Measurements from ENCODE around the gene NDUFA5.
A peak's percentile ranks its signal among the peaks of the same experiment; 100 is the strongest.

Gene NDUFA5

DNA sequence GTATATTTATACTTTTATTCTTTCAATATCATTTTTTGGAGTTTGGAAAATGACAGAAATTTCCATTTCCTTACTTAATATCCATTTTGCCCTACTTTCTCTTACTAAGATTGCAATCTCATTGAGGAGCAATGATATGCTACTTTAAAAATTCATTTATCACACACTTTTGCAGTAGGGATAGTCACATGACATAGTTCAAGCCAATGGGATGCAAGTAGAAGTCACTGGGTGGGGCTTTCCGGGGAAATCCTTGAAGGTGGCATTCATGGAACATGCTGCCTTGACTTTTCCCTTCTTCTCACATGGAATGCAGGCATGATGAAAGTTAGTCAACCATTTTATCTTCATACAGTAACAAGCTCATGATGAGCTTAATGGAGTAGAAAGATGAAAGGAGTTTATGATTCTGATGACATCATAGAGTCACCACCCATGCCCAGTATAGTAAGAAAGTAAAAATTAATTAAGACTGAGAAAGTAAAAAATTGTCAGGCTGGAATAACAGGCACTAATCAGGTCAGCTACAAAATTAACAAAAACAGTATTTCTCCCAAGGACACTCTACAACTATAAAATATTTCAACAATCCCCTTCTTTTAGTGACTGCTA, 56.6 kb downstream of the NDUFA5 start:
- no peak for DNase-seq

DNA sequence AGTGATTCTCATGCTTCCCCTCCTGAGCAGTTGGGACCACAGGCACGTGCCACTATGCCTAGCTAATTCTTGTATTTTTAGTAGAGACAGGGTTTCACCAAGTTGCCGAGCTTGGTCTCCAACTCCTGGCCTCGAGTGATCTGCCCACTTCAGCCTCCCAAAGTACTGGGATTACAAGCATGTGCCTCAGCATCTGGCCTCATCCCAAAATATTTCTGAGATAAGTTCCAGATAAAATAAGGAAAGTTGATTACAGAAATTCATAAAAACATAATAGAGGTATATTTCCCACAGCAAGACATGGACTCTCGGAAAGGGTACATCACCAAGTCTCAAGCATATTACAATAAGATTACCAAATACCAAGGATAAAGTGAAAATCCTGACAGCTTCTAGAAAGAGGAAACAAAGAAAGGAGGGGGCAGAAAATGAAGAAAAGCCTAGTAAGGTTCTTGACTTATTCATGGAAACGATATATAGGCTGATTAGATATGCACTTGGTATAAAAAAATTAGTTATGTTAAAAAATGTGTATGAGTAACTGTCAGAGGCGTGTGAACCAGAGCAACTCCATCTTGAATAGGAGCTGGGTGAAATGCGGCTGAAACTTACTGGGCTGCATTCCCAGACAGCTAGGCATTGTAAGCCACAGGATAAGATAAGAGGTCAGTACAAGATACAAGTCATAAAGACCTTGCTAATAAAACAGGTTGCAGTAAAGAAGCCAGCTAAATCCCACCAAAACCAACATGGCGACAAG, 58.2 kb downstream of the NDUFA5 start:
- no peak for DNase-seq

DNA sequence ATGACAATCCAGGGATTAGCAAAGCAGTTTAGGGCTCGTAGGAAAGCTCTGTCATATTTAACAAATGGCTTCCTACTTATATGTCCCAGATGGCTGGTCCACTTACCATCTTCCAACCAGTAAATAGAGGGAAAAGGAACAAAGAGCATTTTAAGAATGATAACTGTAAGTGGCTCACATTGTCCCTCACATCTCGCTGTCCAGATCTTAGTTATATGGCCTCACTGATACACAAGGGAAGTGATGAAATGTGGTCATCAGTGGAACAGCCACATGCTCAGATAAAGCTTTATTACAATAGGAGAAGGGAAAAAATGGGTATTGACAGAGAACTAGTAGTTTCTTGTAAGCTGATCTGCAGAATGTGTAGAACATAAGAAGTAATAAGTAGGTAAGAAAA, 59.0 kb downstream of the NDUFA5 start:
- DNase-seq = no peak

DNA sequence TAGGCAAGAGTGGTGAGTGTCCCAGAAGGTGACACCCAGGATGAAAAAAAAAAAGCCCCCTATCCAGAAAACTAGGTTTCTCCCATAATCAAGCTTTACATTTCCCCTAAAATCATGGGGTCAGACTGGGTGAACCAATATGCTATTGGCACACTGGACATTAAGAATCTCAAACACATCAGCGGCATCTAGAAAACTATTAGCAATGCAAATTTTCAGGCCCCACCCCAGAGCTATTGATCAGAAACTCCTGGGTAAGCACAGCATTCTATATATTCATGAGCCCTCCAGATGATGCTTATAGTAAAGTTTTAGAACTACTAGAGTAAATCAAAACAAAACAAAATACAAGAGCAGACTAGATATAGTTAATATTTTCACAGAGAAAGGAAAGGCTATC, 59.6 kb downstream of the NDUFA5 start:
- no peak for DNase-seq

DNA sequence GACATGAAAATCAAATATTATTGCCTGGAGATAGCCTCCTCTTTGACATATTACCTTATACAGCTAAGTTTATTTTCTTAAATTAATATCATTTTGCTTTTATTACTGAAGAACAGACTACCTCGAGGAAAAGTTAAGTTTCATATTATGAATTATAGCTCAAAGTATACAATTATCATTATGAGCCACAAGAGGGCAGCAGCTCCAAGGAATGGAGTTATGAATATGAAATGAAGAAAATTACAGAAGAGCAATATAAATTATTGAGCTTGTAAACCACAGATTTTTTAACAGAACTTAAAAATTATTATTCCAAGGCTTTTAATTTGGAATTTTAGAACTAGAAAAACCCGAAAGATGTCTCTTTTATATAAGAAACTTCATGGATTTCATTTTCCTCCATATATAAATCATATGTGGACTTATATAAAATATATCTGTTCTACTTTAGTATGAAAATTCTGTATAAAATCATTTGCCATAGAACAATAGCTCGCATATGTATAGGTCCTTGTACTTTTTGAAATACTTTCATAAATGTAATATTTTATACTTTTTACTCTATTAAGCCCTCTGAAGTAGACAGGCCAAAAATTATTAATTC, 63.3 kb downstream of the NDUFA5 start:
- DNase-seq = peak; percentile 13

DNA sequence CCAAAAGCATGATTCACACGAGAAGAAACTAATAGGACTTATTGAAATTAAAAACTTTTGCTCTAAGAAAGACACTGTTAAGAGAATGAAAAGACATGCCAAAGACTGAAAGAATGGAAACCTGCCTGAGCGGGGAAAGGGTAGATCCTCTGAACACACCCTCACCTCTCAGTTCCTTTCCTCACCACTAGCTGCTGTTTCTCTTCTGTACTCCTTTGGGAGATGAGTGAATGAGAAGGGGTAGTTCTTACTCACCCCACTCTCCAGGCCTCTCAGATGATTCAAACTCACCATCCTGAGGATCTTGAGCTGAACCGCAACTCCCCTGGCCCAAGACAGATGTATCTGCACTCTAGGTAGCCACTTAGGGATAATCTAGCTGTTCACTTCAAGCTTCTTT, 65.1 kb downstream of the NDUFA5 start:
- DNase-seq = no peak
